ENCODE measurements around the gene FLT1.

- TF ChIP-seq ZNF274 (IDR thresholded peaks at IDR 0.05; ENCODE audit: low read depth, low read length) (no peak), YY1 (IDR thresholded peaks at IDR 0.05; ENCODE audit: insufficient read depth, insufficient read length) (no peak)
Observed at GRCh38 chr13:28320209-28320608, 174.7 kb downstream of the FLT1 start.

All from NT2/D1 (cell line).